ENCODE results near the gene M1AP.

DNA sequence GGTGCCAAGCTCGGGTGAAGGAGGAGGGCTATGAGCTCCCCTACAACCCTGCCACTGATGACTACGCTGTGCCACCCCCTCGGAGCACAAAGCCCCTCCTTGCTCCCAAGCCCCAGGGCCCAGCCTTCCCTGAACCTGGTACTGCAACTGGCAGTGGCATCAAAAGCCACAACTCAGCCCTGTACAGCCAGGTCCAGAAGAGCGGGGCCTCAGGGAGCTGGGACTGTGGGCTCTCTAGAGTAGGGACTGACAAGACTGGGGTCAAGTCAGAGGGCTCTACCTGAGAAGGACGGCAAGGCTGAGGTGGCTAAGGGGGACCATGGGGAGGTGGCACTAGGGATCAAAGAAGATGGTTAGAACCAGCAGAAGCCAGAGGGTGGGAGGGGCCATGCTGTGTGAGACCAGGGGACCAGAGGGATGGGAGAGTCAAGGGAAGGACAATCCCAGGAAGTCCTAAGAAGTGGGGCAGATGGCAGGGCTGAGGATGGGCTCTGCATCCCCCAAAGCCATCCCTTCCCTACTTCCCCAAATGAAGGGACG lies 91.2 kb downstream of the M1AP start:
- TF ChIP-seq POLR2A (IDR thresholded peaks at IDR 0.05) = no peak
- TF ChIP-seq, protein P1, sequence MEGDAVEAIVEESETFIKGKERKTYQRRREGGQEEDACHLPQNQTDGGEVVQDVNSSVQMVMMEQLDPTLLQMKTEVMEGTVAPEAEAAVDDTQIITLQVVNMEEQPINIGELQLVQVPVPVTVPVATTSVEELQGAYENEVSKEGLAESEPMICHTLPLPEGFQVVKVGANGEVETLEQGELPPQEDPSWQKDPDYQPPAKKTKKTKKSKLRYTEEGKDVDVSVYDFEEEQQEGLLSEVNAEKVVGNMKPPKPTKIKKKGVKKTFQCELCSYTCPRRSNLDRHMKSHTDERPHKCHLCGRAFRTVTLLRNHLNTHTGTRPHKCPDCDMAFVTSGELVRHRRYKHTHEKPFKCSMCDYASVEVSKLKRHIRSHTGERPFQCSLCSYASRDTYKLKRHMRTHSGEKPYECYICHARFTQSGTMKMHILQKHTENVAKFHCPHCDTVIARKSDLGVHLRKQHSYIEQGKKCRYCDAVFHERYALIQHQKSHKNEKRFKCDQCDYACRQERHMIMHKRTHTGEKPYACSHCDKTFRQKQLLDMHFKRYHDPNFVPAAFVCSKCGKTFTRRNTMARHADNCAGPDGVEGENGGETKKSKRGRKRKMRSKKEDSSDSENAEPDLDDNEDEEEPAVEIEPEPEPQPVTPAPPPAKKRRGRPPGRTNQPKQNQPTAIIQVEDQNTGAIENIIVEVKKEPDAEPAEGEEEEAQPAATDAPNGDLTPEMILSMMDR (IDR thresholded peaks at IDR 0.05) = no peak
- no peak for TF ChIP-seq EP300 (IDR thresholded peaks at IDR 0.05)
